GM23338 (cell line): ENCODE results near the gene HOXC9. TPM values are rescaled to one million over a fixed set of nuclear protein-coding genes. Genes with fewer than 3 reads are reported as not detected.

Experiments used
- ATAC-seq: fragments of 200-7000 bp; cut with Tn5 transposase; 3 replicates; pipeline ENCODE4 v1.9.1; 2020
- DNase-seq: peaks from one replicate; pipeline ENCODE4 v3.0.0-alpha.2; 2015; ENCODE audit warnings: low spot score
- H2AFZ ChIP-seq: fragments of 200-600 bp; sonication (generic); 2 replicates; pipeline ENCODE4 v1.8.0; 2016; ENCODE audit warnings: antibody characterized with exemption, mild to moderate bottlenecking, moderate library complexity
- H3F3A ChIP-seq: fragments of 200-600 bp; sonication (generic); replicated peaks from 2 replicates; pipeline ENCODE4 v1.8.0; 2017; ENCODE audit warnings: antibody characterized with exemption, mixed run types, low read depth
- H3K27ac ChIP-seq: fragments of 200-600 bp; sonication (generic); 2 replicates; pipeline ENCODE4 v1.6.1; 2016; ENCODE audit warnings: low read depth
- H3K27me3 ChIP-seq: fragments of 200-600 bp; sonication (generic); 2 replicates; pipeline ENCODE4 v1.8.0; 2016; ENCODE audit warnings: mild to moderate bottlenecking, mixed run types, moderate library complexity; ENCODE audit not compliant: insufficient read depth
- H3K36me3 ChIP-seq: fragments of 200-600 bp; sonication (generic); 2 replicates; pipeline ENCODE4 v1.8.0; 2016; ENCODE audit warnings: mild to moderate bottlenecking; ENCODE audit not compliant: insufficient read depth
- H3K4me1 ChIP-seq: fragments of 200-600 bp; sonication (generic); 2 replicates; pipeline ENCODE4 v1.8.0; 2016; ENCODE audit warnings: mild to moderate bottlenecking, moderate library complexity; ENCODE audit not compliant: insufficient read depth
- H3K4me2 ChIP-seq: fragments of 200-600 bp; sonication (generic); 2 replicates; pipeline ENCODE4 v1.7.1; 2017; ENCODE audit warnings: mixed run types
- H3K4me3 ChIP-seq: fragments of 200-600 bp; sonication (generic); 2 replicates; pipeline ENCODE4 v1.6.1; 2016; ENCODE audit warnings: mixed run types
- H3K79me2 ChIP-seq: fragments of 200-600 bp; sonication (generic); replicated peaks from 2 replicates; pipeline ENCODE4 v1.8.0; 2017; ENCODE audit warnings: mild to moderate bottlenecking; ENCODE audit not compliant: insufficient read depth
- H3K9me2 ChIP-seq: fragments of 200-600 bp; sonication (generic); 2 replicates; pipeline ENCODE4 v1.8.0; 2017; ENCODE audit not compliant: insufficient read depth
- H4K20me1 ChIP-seq: fragments of 200-600 bp; sonication (generic); replicated peaks from 2 replicates; pipeline ENCODE4 v1.8.0; 2017; ENCODE audit warnings: mild to moderate bottlenecking; ENCODE audit not compliant: insufficient read depth
- H3K27ac Mint-ChIP-seq: 2 replicates; pipeline ENCODE4 v1.8.0; 2020; ENCODE audit warnings: inconsistent platforms, mild to moderate bottlenecking, moderate library complexity, mixed read lengths
- H3K27me3 Mint-ChIP-seq: 3 replicates; pipeline ENCODE4 v1.8.0; 2022; ENCODE audit warnings: low read depth, mild to moderate bottlenecking, moderate library complexity, mixed read lengths, inconsistent platforms; ENCODE audit not compliant: insufficient read depth, poor library complexity
- H3K36me3 Mint-ChIP-seq: 3 replicates; pipeline ENCODE4 v1.8.0; 2021; ENCODE audit warnings: low read depth, mild to moderate bottlenecking, inconsistent platforms, moderate library complexity, mixed read lengths
- H3K4me1 Mint-ChIP-seq: 3 replicates; pipeline ENCODE4 v1.8.0; 2020; ENCODE audit warnings: mild to moderate bottlenecking, inconsistent platforms, mixed read lengths
- H3K4me3 Mint-ChIP-seq: 3 replicates; pipeline ENCODE4 v1.8.0; 2021; ENCODE audit warnings: moderate library complexity, mild to moderate bottlenecking, inconsistent platforms, mixed read lengths
- H3K9me3 Mint-ChIP-seq: 3 replicates; pipeline ENCODE4 v1.8.0; 2020; ENCODE audit warnings: moderate library complexity, mild to moderate bottlenecking, inconsistent platforms, mixed read lengths
- ETS1 ChIP-seq: IDR thresholded peaks from 2 replicates; pipeline ENCODE4 v1.6.1; 2016; ENCODE audit warnings: antibody characterized with exemption
- EZH2 ChIP-seq: fragments of 200-600 bp; sonication (generic); IDR thresholded peaks from one replicate; pipeline ENCODE4 v1.8.0; 2017; ENCODE audit warnings: antibody characterized with exemption, mild to moderate bottlenecking, low read depth; ENCODE audit not compliant: unreplicated experiment
- JUNB ChIP-seq: IDR thresholded peaks from one replicate; pipeline ENCODE4 v1.6.1; 2016; ENCODE audit warnings: antibody characterized with exemption; ENCODE audit not compliant: unreplicated experiment
- POLR2AphosphoS5 ChIP-seq: IDR thresholded peaks from 2 replicates; pipeline ENCODE4 v1.6.1; 2016; ENCODE audit warnings: antibody characterized with exemption, low read depth
- STAT1 ChIP-seq: IDR thresholded peaks from one replicate; pipeline ENCODE4 v1.6.1; 2016; ENCODE audit warnings: antibody characterized with exemption; ENCODE audit not compliant: unreplicated experiment
- ZNF462 ChIP-seq: fragments of 250-450 bp; sonication (Bioruptor Pico); IDR thresholded peaks from 2 replicates; pipeline ENCODE4 v1.5.0; 2020; ENCODE audit warnings: mild to moderate bottlenecking, moderate library complexity
- polyA plus RNA-seq: library from polyadenylated mRNA; unstranded; fragments of >200 nt; fragmentation: Nextera tagmentation; extraction: Ambion mirVana; gene quantifications from 2 replicates; pipeline ENCODE4 v1.2.1, GENCODE V29; 2016
- total RNA-seq: library from RNA; depleted of rRNA; stranded (reverse); fragments of >200 nt; shearing (Covaris generic); gene quantifications from 2 replicates; pipeline ENCODE4 v1.2.3, GENCODE V29; 2014

The HOXC9 gene
- total and polyA plus RNA-seq, 2 experiments from 2014 or later = not detected

GRCh38 chr12:54022960-54023884 is 23.3 kb downstream of the HOXC9 start:
- H3K4me3 ChIP-seq = 0 out of 2 replicates have a peak overlapping the region, but pooled peaks have one; percentile 26
- no peak for DNase-seq
- no peak overlapping the region for H2AFZ ChIP-seq
- Mint-ChIP-seq H3K4me1 (peaks cover 22% of the 10 kb centered on the region), H3K36me3 (no peaks in the 10 kb centered on the region; the same call in 2 of the 3 replicates), H3K27ac (no peak overlapping the region), H3K9me3 (peaks cover 3% of the 10 kb centered on the region; the same call in 2 of the 3 replicates), H3K4me3 (no peak overlapping the region), H3K27me3 (peaks cover 98% of the 10 kb centered on the region)
- H3K79me2 ChIP-seq = no peaks in the 10 kb centered on the region
- H3K4me2 ChIP-seq = no peak overlapping the region
- no peak overlapping the region for H3K27ac ChIP-seq
- H3F3A ChIP-seq = peaks cover 40% of the 10 kb centered on the region; the same call in 1 of the 2 replicates
- peaks cover 57% of the 10 kb centered on the region for H4K20me1 ChIP-seq
- H3K27me3 ChIP-seq = peaks cover 100% of the 10 kb centered on the region
- TF ChIP-seq EZH2 (peak; percentile 37), STAT1 (no peak), ETS1 (no peak)
- ATAC-seq = no peak
- H3K36me3 ChIP-seq = no peaks in the 10 kb centered on the region; the same call in 1 of the 2 replicates
- peaks cover 42% of the 10 kb centered on the region for H3K4me1 ChIP-seq
- no peaks in the 10 kb centered on the region for H3K9me2 ChIP-seq

- Mint-ChIP-seq H3K27ac (no peak overlapping the region), H3K9me3 (peaks cover 3% of the 10 kb centered on the region; the same call in 2 of the 3 replicates), H3K36me3 (no peaks in the 10 kb centered on the region; the same call in 2 of the 3 replicates), H3K27me3 (peaks cover 100% of the 10 kb centered on the region), H3K4me1 (peaks cover 23% of the 10 kb centered on the region), H3K4me3 (no peak overlapping the region; the same call in 2 of the 3 replicates)
- Histone ChIP-seq H3K27ac (no peak overlapping the region), H3K9me2 (no peaks in the 10 kb centered on the region), H3K4me3 (0 out of 2 replicates have a peak overlapping the region, but pooled peaks have one; percentile 26), H3K4me1 (peaks cover 43% of the 10 kb centered on the region), H4K20me1 (peaks cover 57% of the 10 kb centered on the region), H3K36me3 (no peaks in the 10 kb centered on the region; the same call in 1 of the 2 replicates), H3K4me2 (0 out of 2 replicates have a peak overlapping the region, but pooled peaks have one; percentile 36), H2AFZ (no peak overlapping the region), H3K27me3 (peaks cover 100% of the 10 kb centered on the region), H3K79me2 (no peaks in the 10 kb centered on the region), H3F3A (peaks cover 47% of the 10 kb centered on the region; the same call in 1 of the 2 replicates)
- DNase-seq (peak; percentile 65), ATAC-seq (peak; percentile 54)
- no peak for TF ChIP-seq STAT1
- no peak for TF ChIP-seq ETS1
- TF ChIP-seq EZH2 = peak; percentile 86
- no peak for TF ChIP-seq JUNB
- no peak for TF ChIP-seq POLR2AphosphoS5
- no peak for TF ChIP-seq ZNF462 (CRISPR knock-in tag)
These were observed 24.2 kb downstream of the HOXC9 start for GRCh38 chr12:54024127-54024526.
